GM15510 (cell line): ENCODE data around the gene TEX44.

Source experiments
- POLR2A ChIP-seq: IDR thresholded peaks from 3 replicates; pipeline ENCODE4 v1.6.1; 2011; ENCODE audit warnings: borderline replicate concordance; ENCODE audit not compliant: insufficient read length; ENCODE audit errors: extremely low read depth

Gene TEX44

DNA sequence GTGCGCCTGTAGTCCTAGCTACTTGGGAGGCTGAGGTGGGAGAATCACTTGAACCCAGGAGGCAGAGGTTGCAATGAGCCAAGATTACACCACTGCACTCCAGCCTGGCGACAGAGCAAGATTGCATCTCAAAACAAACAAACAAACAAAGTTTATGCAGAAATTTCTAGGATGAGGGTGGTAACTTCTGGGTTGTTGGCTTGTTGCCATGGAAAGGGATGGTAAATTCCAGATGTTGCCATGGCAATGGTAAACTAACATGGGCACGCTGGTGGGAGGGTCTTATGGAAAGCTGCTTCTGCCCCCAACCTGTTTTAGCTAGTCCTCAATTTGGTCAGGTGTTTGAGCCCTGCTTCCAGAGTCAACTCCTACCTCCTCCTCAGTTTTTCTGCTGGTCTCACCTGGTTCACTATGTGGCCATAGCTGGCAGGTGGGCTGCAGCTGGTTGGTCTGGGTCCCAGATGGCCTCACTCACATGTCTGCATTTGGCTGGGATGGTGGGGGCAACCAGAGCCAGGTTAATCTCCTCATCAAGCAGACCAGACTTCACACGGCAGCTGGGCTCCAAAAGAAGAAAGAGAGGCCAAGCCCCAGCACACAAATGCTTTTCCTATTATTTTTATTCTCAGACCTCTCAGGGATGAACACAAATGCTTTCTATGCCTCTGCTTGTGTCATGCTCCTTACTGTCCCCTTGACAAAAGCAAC, 26.6 kb upstream of the TEX44 start:
- TF ChIP-seq POLR2A, result no peak

DNA sequence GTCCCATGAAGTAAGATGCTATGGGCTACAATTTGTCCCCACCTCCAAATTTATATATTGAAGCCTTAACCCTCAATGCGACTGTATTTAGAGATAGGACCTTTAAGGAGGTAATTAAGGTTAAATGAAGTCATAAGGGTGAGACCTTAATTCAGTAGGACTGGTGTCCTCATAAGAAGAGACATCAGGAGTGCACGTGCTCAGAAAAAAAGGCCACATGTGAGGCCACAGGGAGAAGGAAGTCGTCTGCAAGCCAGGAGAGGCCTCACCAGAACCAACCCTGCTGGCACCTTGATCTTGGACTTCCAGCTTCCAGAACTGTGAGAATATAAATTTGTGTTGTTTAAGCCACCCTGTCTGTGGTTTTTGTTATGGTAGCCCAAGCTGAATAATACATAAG, 25.5 kb upstream of the TEX44 start:
- TF ChIP-seq POLR2A, result no peak

DNA sequence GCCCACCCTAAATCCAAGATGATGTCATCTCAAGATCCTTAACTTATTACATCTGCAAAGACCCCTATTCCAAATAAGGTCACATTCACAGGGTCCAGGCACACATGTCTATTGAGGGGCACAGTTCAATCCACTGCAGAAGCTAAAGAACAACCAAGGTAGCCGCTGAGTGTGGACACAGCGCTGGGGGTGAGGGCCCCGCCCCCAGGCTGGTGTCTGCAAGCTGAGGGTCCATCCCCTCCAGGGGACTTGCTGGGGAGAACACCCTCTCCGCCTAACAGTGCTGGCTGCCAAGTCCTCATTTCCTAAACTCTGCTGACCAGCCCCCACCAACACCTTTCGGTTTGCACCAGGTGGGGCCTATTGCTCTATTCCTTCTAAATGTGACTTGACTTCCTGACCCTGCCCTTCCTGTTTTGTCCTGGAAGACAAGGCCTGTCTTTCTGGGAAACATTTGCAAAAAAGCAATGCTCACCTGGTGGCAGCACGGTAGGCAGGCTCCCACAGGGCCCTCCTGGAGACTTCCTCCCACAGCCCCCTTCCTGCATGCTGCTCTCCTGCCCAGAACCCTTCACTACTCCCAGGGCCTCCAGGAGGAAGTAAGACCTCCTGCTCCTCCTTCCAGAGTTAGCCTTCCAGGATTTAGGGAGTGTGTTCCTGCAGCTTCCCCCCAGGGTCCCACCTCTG, 24.4 kb upstream of the TEX44 start:
- TF ChIP-seq POLR2A, result no peak

DNA sequence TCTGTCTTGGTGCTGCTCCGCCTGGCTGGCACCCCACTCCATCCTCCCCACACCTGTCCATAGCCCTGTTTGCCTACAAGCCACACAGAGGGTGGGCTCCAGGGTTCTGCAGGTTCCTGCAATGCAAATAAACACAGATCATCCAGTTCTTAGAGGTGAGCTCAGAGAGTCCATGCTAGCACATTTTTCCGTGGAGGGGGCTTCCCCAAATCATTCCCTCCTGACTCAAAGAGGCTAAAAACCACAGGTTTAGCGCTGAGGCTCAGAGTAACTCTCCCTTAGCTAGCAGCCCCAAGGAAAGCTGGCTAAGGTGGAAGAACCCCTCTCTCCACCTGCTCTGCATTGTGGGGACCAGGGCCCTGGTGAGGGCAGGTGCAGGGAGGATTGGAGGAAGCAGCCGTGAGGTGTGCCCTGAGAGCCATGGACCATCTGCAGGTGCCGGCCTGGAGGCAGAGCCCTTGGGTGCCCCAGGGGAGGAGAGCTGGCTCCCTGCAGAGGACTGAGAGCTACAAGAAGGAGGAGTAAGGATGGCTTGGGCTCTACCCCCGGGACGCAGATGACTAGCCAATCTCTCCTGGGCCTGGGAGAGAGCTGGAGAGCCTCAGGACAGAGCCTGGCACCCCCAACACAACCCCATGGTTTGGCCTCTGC, 23.8 kb upstream of the TEX44 start:
- TF ChIP-seq POLR2A, result no peak

DNA sequence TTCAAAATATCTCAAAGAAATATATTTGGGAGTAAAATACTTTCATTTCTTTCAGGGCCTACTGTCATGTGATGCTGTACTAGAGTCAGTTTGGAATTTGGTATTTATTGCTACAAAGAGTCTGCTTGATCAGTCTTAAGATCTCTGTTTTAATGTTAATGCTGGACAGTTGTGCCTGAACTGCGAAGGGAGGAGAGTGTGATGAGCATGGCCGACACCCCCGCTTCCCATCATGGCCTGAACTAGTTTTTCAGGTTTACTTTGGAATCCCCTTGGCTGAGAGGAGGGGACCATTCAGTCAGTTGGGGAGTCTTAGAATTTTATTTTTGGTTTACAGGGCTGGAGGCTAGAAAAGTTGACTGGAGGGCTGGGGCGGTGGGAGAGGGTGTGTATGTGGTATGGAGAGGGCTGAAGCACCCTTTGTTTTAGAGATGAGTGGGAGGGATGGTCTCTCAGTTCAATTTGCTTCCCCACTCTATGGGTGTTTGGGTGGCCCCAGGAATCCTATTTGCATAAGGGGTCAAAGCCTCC, 20.9 kb upstream of the TEX44 start:
- TF ChIP-seq POLR2A, result no peak

DNA sequence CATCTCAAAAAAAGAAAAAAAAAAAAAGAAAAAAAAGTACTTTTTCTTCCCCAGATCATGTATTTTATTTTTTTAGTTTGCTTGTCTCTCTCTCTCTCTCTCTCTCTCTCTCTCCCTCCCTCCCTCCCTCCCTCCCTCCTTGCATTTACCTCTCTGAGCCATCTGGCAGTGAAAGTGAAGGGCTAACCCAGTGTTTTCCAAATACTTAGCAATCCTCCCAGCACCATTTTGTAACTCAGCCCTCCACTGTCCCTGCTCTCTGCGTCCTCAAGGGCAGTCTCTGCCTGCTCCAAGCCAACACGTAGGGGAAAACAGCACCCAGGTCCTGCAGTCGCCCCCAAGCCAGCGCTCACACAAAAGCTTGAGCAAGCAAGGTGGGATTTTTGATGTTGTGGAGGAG, 19.6 kb upstream of the TEX44 start:
- TF ChIP-seq POLR2A, result no peak

DNA sequence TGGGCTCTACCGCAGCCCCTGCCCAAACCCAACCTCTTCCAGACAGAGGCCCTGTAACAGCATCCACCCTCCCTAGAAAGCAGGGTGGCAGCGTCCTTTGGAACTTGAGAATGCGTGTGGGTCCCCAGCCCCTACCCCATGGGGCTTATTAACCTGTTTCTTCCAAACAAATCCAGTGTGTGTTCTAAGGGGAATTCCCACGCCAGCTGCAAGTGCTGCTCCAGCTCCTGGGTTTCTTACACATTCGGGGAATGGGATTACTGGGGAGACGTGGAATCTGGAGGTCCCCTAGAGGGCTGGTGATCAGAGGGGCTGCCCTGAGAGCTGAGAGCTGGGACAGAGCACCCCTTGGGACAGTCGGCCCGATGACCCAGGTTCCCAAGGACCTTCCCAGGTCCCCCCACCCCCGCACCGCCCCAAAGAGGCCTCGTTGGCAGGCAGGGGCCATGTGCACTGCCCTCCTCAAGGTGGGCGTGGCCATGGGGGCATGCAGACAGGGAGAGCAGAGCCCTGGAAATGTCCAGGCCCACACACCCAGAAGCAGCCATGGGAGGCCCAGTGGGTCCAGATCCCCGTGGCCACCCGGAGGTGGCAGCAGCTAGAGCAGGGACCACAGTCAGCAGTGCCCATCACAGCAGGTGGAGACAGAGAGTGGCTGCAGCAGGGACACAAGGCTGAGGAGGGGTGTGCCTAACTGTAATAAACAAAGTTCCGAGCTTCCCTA, 18.8 kb upstream of the TEX44 start:
- no peak for TF ChIP-seq POLR2A

DNA sequence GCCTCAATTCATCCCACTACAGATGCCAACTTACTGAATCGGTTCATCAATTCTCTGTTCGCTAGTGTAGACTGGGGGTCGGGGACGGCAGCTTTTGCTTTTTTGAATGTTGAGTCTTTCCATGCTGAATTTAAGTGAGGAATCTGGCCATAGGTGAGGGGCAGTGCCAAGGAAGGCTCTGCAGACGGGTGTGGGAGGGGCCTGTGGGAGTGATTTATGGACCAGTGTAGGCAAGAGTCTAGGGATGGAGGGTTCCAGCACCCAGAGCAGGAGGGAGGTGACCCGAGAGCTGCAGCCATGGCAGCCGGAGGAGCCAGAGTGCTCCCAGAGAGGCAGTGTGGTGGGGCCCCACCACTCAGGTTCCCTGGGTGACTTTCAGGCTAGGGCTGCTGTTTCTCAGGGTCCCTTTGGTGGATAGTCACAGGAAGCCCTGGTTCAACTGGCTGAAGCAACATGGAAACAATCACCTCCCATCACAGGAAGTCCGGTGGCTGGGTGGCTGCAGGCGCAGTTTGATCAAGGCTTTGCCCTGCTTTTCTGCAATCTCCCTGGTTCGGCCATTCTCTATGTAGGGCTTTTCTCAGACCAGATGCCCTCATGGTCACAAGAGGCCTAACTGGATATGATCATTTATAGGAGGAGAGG, 16.9 kb upstream of the TEX44 start:
- TF ChIP-seq POLR2A, result no peak

DNA sequence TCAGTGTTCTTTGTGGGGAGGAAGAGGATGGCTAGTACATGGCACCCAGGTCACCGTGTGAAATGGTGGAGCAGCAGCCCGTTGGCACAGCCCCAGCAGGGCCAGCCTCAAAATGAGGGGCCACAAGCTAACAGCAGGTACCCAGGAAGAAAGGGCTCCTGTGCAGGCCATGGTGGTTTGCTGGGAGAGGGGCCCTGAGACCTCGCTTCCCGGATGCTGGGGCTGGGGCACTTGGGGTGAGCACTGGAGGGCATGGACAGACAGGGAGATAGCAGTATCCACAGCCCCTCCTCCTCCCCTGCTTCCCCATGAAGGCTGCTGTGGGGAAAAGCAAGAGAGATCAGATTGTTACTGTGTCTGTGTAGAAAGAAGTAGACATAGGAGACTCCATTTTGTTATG, 16.2 kb upstream of the TEX44 start:
- no peak for TF ChIP-seq POLR2A

DNA sequence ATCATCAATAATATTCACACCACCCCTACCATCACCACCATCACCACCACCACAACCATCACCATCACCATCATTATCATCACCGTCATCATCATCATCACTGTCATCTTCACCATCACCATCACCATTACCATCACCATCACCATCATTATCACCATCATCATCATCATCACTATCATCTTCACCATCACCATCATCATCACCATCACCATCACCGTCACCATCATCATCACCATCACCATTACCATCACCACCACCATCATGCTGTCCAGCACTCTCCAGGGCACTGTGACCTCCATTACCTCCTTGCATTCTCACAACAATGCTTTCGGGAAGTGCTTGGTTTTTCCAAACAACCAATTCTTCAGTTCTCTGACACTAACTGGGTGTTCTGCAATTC, 13.1 kb upstream of the TEX44 start:
- TF ChIP-seq POLR2A, result no peak

DNA sequence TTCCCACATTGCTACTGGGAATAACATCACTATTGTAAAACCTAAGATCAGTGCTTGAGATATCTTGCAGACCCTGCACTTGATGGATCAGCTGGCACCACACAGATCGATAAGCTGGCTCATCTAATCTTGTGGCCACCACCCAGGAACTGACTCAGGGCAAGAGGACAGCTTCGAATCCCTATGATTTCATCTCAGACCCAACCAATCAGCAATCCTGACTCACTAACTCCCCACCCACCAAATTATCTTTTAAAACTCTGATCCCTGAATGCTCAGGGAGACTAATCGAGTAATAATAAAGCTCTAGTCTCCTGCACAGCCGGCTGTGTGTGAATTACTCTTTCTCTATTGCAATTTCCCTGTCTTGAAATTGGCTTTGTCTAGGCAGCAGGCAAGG, 11.3 kb upstream of the TEX44 start:
- TF ChIP-seq POLR2A, result no peak

DNA sequence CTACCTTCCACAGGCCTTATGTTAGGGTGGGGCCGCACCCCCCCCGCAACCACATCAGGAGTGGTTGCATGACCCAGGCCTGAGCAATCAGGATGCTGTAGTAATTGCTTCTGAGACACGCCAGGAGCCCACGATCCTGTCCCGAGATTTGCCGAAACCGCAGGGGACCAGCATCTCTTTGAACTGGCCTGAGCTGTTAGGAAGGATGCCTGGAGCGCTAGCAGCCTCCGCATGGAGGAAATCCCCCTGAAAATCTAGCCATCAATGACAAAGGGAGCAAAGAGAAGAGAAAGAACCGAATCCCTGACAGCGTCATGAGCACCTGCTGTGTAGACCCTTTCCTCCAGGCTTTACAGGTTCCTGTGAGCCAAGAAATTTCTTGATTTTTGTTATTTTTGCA, 8.7 kb upstream of the TEX44 start:
- TF ChIP-seq POLR2A, result no peak

DNA sequence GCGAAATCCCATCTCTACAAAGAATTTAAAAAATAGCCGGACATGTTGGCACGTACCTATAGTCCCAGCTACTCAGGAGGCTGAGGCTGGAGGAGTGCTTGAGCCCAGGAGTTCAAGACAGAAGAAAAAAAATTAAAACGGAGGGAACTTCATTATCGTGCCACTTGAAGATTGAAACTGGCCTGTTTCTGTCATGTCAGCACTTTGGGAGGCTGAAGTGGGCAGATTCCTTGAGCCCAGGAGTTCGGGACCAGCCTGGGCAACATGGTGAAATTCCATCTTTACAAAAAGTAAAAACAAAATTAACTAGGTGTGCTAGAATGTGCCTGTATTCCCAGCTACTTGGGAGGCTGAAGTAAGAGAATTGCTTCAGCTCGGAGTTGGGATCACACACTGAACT, 3.0 kb upstream of the TEX44 start:
- no peak for TF ChIP-seq POLR2A

DNA sequence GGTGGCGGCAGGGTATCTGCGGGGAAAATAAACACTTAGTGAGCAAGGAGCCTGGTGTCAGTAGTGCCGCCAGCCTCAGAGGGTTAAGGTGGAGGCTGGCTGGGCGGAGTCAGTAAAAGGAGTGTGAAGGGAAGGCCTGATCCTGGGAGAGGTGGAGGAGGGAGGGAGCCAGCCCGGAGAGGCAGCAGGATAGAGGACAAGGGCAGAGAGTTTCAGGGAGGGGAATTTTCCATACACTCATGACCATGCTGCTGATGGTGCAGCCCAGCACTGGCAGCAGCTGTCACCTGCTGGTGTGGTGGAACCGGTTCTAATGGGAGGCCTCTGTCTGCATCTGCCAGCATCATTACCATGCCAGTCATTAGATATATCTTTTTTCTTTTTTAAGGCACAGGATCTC, 2.0 kb upstream of the TEX44 start:
- no peak for TF ChIP-seq POLR2A
